Chondrocyte (in vitro differentiated cells): ENCODE measurements around the gene NCOA1. TPM values are rescaled to one million over a fixed set of nuclear protein-coding genes. Genes with fewer than 3 reads are reported as not detected.

ENCODE experiments used
- DNase-seq: peaks from one replicate; pipeline ENCODE4 v3.0.0; 2021; ENCODE audit warnings: mixed read lengths, low spot score
- H3K27ac Mint-ChIP-seq: one replicate; pipeline ENCODE4 v1.8.0; 2021; ENCODE audit warnings: mild to moderate bottlenecking, moderate library complexity, mixed read lengths; ENCODE audit not compliant: unreplicated experiment
- H3K27me3 Mint-ChIP-seq: 2 replicates; pipeline ENCODE4 v1.8.0; 2021; ENCODE audit warnings: low read depth, mixed read lengths
- H3K36me3 Mint-ChIP-seq: 2 replicates; pipeline ENCODE4 v1.8.0; 2021; ENCODE audit warnings: low read depth, mixed read lengths
- H3K4me1 Mint-ChIP-seq: 2 replicates; pipeline ENCODE4 v1.8.0; 2021; ENCODE audit warnings: low read depth, mild to moderate bottlenecking, mixed read lengths
- H3K4me3 Mint-ChIP-seq: one replicate; pipeline ENCODE4 v1.8.0; 2021; ENCODE audit warnings: mild to moderate bottlenecking, moderate library complexity, mixed read lengths; ENCODE audit not compliant: unreplicated experiment
- H3K9me3 Mint-ChIP-seq: 2 replicates; pipeline ENCODE4 v1.8.0; 2021; ENCODE audit warnings: low read depth, mixed read lengths
- total RNA-seq: library from RNA; stranded (reverse); gene quantifications from 3 replicates; pipeline ENCODE4 v1.2.1, GENCODE V29; 2021
- TF ChIP-seq, protein P1 (sequence below): fragments of 200-600 bp; sonication (generic); IDR thresholded peaks from 2 replicates; pipeline ENCODE4 v1.5.0; 2021; ENCODE audit warnings: antibody characterized with exemption, mild to moderate bottlenecking, moderate library complexity

The NCOA1 gene
- total RNA-seq, 1 donor from 2014 or later = 20.3 TPM

DNA sequence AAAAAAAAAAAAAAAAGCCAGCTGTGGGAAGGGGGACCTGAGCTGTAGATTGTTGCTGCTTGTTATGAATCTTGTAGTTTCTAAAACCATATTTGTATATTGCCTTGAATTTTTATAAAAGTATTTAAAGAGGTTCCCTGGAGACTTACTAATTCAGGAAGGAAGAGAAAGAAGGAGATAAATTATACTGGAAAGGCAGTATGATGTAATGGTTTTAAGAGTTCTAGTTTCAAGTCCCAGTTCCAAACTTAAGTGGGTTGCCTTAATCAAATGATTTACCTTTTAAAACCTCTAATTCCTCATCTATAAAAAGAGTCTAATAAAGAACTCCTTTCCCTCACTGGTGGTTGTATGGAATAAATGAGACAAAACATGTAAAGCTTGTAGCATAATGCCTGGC, 240.0 kb downstream of the NCOA1 start:
- DNase-seq = no peak
- no peaks in the 10 kb centered on the region for H3K27me3 Mint-ChIP-seq
- H3K4me1 Mint-ChIP-seq = peaks cover 7% of the 10 kb centered on the region
- H3K27ac Mint-ChIP-seq = no peak overlapping the region
- TF ChIP-seq, protein P1, sequence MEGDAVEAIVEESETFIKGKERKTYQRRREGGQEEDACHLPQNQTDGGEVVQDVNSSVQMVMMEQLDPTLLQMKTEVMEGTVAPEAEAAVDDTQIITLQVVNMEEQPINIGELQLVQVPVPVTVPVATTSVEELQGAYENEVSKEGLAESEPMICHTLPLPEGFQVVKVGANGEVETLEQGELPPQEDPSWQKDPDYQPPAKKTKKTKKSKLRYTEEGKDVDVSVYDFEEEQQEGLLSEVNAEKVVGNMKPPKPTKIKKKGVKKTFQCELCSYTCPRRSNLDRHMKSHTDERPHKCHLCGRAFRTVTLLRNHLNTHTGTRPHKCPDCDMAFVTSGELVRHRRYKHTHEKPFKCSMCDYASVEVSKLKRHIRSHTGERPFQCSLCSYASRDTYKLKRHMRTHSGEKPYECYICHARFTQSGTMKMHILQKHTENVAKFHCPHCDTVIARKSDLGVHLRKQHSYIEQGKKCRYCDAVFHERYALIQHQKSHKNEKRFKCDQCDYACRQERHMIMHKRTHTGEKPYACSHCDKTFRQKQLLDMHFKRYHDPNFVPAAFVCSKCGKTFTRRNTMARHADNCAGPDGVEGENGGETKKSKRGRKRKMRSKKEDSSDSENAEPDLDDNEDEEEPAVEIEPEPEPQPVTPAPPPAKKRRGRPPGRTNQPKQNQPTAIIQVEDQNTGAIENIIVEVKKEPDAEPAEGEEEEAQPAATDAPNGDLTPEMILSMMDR = no peak
- no peak overlapping the region for H3K4me3 Mint-ChIP-seq
- peaks cover 11% of the 10 kb centered on the region for H3K36me3 Mint-ChIP-seq
- no peaks in the 10 kb centered on the region for H3K9me3 Mint-ChIP-seq

DNA sequence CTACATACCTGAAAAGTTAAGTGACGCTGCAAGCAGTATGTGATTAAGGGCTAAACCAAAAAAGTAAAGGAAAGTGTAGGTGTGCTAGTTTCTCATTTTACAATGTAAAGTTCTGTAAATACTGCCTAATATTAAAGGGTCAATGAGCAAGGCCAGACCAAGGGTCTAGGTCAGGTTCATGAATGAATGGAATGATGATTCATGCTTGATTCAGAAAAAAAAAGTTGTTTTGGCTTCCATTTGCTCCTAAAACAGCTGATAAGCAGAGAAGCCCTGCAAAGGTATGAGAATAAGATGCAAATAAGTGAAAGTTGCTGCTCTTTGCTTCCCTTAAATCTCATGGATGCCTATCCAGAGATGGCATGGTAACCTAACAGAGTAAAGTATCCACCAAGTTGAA, 240.9 kb downstream of the NCOA1 start:
- H3K4me3 Mint-ChIP-seq = no peak overlapping the region
- H3K36me3 Mint-ChIP-seq = peaks cover 9% of the 10 kb centered on the region
- DNase-seq = no peak
- H3K27ac Mint-ChIP-seq = no peak overlapping the region
- no peaks in the 10 kb centered on the region for H3K9me3 Mint-ChIP-seq
- H3K27me3 Mint-ChIP-seq = no peaks in the 10 kb centered on the region
- H3K4me1 Mint-ChIP-seq = peaks cover 7% of the 10 kb centered on the region
- TF ChIP-seq, protein P1 = no peak

DNA sequence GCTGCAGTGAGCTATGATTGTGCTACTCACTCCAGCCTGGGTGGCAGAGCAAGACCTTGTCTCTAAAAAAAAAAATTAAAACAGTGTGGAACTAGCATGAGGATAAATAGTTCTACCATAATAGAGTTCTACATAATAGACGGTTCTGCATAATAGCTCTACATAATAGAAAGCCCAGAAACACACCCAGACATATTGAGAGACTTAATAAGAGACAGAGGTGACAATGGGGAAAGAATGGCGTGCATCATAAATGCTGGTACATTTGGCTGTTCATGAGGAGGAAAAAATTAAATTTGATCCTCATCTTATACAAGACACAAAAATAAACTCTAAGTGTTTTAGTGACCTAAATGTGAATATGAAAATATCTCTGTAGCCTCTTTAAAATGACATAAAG, 243.7 kb downstream of the NCOA1 start:
- Mint-ChIP-seq H3K27ac (no peak overlapping the region), H3K4me1 (peaks cover 7% of the 10 kb centered on the region), H3K4me3 (no peak overlapping the region), H3K27me3 (no peaks in the 10 kb centered on the region), H3K36me3 (peaks cover 6% of the 10 kb centered on the region), H3K9me3 (no peaks in the 10 kb centered on the region)
- DNase-seq = no peak
- TF ChIP-seq, protein P1 = no peak

DNA sequence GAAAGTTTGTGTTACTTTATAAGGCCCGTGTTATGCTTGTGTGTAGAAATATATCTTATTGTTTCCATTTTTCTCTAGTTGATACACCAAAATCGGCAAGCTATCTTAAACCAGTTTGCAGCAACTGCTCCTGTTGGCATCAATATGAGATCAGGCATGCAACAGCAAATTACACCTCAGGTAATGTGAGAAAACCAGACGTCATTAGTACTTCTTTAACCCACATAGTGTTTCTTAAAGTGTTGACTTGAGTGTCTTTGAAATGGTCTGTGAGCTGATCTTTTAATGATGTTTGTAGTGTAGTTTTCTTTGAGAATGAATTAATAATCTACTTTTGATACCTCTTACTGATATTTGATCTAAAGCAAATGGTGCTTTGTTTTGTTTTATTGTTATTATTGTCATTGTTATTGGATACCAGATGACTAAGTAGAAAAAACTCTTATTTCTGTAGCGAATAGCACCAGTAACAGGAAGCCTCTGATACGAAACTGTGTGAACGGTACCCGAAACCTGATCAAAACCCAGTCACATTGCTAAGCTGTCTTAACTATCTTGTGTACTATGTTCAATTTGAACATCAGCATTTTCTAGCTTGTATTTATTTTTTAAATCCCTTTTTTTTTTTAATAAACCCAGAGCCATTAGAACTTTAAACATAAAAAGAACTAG, 248.4 kb downstream of the NCOA1 start:
- no peaks in the 10 kb centered on the region for H3K27me3 Mint-ChIP-seq
- TF ChIP-seq, protein P1 = no peak
- no peaks in the 10 kb centered on the region for H3K4me1 Mint-ChIP-seq
- no peak for DNase-seq
- H3K36me3 Mint-ChIP-seq = peaks cover 4% of the 10 kb centered on the region
- H3K9me3 Mint-ChIP-seq = no peaks in the 10 kb centered on the region
- no peak overlapping the region for H3K27ac Mint-ChIP-seq
- H3K4me3 Mint-ChIP-seq = no peak overlapping the region

DNA sequence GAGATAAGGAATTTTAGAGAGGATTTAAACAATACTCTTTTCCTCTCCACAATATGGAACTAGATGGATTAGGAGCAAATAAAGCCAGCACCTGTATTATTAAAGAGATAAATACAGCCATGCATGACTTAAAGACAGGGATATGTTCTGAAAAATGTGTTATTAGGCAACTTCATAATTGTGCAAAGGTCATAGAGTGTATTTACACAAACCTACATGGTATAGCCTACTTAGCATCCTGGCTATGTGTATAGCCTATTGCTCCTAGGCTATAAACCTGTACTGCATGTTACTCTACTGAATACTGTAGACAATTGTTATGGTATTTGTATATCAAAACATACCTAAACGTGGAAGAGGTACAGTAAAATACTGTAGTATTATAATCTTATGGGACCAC, 249.1 kb downstream of the NCOA1 start:
- no peak for DNase-seq
- Mint-ChIP-seq H3K27me3 (no peaks in the 10 kb centered on the region), H3K9me3 (no peaks in the 10 kb centered on the region), H3K4me1 (no peaks in the 10 kb centered on the region), H3K27ac (no peak overlapping the region), H3K36me3 (peaks cover 4% of the 10 kb centered on the region), H3K4me3 (no peak overlapping the region)
- TF ChIP-seq, protein P1 = no peak
